ENCODE measurements around the gene SKA2. TPM values are rescaled to one million over a fixed set of nuclear protein-coding genes. Genes with fewer than 3 reads are reported as not detected.

SKA2 gene
- total RNA-seq, 2 experiments from 2014 or later, result 74.6 to 86.5 TPM

DNA sequence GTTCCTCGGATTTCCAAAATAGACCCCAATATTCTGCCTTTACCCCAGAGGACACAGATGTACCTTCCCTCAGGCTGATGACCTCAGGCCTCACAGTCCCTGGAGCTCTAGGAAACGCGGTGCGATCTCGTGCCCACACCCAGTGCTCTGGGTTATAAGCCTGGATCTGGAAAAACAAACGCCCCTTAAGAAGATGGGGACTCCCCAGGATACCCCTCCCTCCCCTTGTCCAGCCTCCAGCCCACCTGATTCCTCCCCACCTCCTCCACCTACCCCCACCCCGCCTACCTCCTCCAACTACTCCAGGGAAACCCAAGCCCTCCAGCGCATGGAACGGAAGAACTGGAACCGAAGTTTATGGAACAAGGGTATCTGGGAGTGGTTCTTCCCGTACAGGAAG, 19.7 kb upstream of the SKA2 start:
- no peak for DNase-seq
- Mint-ChIP-seq H3K27me3 (ENCODE audit: low read depth) (no peaks in the 10 kb centered on the region), H3K9me3 (no peaks in the 10 kb centered on the region), H3K4me3 (no peak overlapping the region), H3K4me1 (ENCODE audit: low read depth) (no peaks in the 10 kb centered on the region), H3K36me3 (ENCODE audit: low read depth) (peaks cover 10% of the 10 kb centered on the region), H3K27ac (no peak overlapping the region)
- CTCF ChIA-PET, result no interaction called here
- intact Hi-C loops (cut with micrococcal nuclease), result no loop called here

DNA sequence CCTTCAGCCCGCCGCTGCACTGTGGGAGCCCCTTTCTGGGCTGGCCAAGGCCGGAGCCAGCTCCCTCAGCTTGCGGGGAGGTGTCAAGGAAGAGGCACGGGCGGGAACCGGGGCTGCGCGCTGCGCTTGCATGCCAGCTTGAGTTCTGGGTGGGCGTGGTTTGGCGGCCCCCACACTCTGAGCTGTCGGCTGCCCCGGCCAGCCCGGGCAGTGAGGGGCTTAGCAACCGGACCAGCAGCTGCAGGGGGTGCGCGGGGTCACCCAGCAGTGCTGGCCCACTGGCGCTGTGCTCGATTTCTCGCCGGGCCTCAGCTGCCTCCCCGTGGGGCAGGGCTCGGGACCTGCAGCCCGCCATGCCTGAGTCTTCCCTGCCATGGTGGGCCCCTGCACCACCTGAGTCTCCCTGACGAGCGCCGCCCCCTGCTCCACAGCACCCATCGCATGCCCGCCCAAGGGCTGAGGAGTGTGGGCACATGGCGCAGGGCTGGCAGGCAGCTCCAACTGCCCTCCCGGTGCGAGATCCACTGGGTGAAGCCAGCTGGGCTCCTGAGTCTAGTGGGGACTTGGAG, 17.5 kb upstream of the SKA2 start:
- intact Hi-C loops (cut with micrococcal nuclease), result no loop called here
- DNase-seq, result no peak
- Mint-ChIP-seq H3K4me1 (ENCODE audit: low read depth) (peaks cover 3% of the 10 kb centered on the region), H3K4me3 (no peak overlapping the region), H3K36me3 (ENCODE audit: low read depth) (peaks cover 10% of the 10 kb centered on the region), H3K9me3 (no peaks in the 10 kb centered on the region), H3K27ac (no peak overlapping the region), H3K27me3 (ENCODE audit: low read depth) (no peaks in the 10 kb centered on the region)
- CTCF ChIA-PET, result no interaction called here

DNA sequence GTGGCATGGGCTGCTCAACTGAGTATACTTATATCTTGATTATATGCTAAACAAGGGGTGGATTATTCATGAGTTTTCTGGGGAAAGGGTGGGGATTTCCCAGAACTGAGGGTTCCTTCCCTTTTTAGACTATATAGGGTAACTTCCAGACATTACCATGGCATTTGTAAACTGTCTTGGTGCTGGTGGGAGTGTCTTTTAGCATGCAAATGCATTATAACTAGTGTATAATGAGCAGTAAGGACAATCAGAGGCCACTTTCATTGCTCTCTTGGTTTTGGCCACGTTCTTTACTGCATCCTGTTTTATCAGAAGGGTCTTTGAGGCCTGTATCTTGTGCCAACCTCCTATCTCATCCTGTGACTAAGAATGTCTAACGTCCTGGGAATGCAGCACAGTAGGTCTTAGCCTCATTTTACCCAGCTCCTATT, 12.6 kb upstream of the SKA2 start:
- DNase-seq, result peak; percentile 14
- H3K4me3 Mint-ChIP-seq, result no peak overlapping the region
- H3K27me3 Mint-ChIP-seq (ENCODE audit: low read depth), result no peaks in the 10 kb centered on the region
- H3K36me3 Mint-ChIP-seq (ENCODE audit: low read depth), result peaks cover 3% of the 10 kb centered on the region
- CTCF ChIA-PET, result no interaction called here
- no peak overlapping the region for H3K27ac Mint-ChIP-seq
- no peaks in the 10 kb centered on the region for H3K9me3 Mint-ChIP-seq
- intact Hi-C loops (cut with micrococcal nuclease), result no loop called here
- H3K4me1 Mint-ChIP-seq (ENCODE audit: low read depth), result peaks cover 3% of the 10 kb centered on the region

DNA sequence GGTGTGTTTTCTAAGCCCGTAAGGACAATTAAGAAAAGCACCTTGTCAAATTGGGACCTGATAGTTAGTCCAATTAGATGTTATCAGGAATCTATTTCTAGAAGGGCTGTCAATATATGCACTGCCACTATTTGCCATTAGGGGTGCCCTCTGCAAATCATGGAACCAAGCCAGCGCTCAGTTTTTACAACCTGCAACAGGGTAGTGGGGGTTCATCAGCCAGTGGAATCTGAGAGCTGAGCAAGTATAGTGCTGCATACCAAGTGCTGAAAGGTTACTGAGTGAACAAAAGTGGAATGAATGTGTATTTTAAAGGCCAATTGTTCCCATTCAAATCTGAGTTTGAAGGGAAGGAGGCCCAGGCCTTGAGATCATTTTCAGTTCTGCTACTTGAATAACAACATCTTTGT, 11.0 kb upstream of the SKA2 start:
- CTCF ChIA-PET, result interaction anchor here (0.7 to 1.9 kb wide), 4 partner anchors 10 to 44 kb away, joined by 3 read pairs; partner anchors contain the start of genes PRR11 and SMG8
- no peaks in the 10 kb centered on the region for H3K9me3 Mint-ChIP-seq
- no peak overlapping the region for H3K4me3 Mint-ChIP-seq
- peaks cover 3% of the 10 kb centered on the region for H3K4me1 Mint-ChIP-seq (ENCODE audit: low read depth)
- no peaks in the 10 kb centered on the region for H3K27me3 Mint-ChIP-seq (ENCODE audit: low read depth)
- H3K27ac Mint-ChIP-seq, result no peak overlapping the region
- peaks cover 3% of the 10 kb centered on the region for H3K36me3 Mint-ChIP-seq (ENCODE audit: low read depth)
- DNase-seq, result peak; percentile 44
- intact Hi-C loops (cut with micrococcal nuclease), result no loop called here

DNA sequence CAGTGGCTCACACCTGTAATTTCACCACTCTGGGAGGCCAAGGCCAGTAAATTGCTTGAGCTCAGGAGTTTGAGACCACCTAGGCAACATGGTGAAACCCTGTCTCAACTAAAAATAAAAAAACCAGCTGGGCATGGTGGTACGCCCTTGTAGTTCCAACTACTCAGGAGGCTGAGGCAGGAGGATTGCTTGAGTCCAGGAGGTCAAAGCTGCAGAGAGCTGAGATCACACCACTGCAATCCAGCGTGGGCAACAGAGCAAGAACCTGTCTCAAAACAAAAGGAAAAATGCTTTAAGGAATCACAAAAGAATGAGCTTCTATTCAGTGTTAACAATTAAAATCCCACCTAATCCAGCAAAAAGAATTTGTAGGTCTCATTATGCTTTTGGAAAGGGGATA, 6.5 kb upstream of the SKA2 start:
- no peaks in the 10 kb centered on the region for H3K4me1 Mint-ChIP-seq (ENCODE audit: low read depth)
- H3K27ac Mint-ChIP-seq, result no peak overlapping the region

DNA sequence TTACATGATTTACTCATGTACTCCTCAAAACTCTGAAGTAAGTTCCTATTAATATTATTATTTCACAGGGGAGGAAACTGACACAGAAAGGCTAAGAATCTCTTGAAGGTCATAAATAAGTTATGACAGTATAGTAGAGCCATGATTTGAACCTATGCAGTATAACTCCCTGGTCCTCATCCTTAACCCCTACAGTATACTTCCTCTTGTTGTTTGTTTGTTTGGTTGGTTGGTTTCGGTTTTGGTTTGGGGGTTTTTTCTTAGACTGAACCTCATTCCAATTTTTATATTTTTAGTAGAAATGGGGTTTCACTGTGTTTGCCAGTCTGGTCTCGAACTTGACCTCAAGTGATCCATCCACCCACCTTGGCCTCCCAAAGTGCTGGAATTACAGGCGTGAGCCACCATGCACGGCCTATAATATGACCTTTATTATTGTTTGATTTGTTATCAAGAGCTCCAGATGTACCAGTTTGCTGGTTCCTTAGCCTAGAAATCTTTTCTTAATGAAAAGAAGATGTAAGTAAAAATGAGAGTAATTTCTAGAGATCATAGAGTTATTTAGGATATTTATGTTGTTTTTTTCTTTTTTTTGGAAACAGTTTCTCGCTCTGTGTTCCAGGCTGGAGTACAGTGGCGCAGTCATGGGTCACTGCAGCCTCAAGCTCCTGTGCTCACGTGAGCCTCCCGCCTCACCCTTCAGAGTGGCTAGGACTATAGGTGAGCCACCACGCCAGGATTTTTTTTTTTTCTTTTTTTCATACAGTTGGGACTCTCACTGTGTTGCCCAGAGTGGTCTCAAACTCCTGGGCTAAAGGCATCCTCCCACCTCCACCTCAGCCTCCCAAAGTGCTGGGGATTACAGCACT, 5.4 kb upstream of the SKA2 start:
- intact Hi-C loops (cut with micrococcal nuclease), result no loop called here
- no peak for DNase-seq
- Mint-ChIP-seq H3K4me1 (ENCODE audit: low read depth) (peaks cover 2% of the 10 kb centered on the region), H3K36me3 (ENCODE audit: low read depth) (no peaks in the 10 kb centered on the region), H3K27ac (no peak overlapping the region), H3K9me3 (no peaks in the 10 kb centered on the region), H3K4me3 (no peak overlapping the region), H3K27me3 (ENCODE audit: low read depth) (no peaks in the 10 kb centered on the region)
- CTCF ChIA-PET, result interaction anchor here (0.6 to 0.7 kb wide), 2 partner anchors 346 to 399 kb away, joined by 3 to 4 read pairs; no protein-coding TSS in a partner anchor

More for the DNA sequence above, 6.5 kb upstream of the SKA2 start:
- H3K9me3 Mint-ChIP-seq, result no peaks in the 10 kb centered on the region
- DNase-seq, result no peak
- intact Hi-C loops (cut with micrococcal nuclease), result no loop called here
- H3K36me3 Mint-ChIP-seq (ENCODE audit: low read depth), result no peaks in the 10 kb centered on the region
- CTCF ChIA-PET, result interaction anchor here (0.6 to 0.7 kb wide), 2 partner anchors 347 to 398 kb away, joined by 3 to 4 read pairs; no protein-coding TSS in a partner anchor
- H3K27me3 Mint-ChIP-seq (ENCODE audit: low read depth), result no peaks in the 10 kb centered on the region
- no peak overlapping the region for H3K4me3 Mint-ChIP-seq

DNA sequence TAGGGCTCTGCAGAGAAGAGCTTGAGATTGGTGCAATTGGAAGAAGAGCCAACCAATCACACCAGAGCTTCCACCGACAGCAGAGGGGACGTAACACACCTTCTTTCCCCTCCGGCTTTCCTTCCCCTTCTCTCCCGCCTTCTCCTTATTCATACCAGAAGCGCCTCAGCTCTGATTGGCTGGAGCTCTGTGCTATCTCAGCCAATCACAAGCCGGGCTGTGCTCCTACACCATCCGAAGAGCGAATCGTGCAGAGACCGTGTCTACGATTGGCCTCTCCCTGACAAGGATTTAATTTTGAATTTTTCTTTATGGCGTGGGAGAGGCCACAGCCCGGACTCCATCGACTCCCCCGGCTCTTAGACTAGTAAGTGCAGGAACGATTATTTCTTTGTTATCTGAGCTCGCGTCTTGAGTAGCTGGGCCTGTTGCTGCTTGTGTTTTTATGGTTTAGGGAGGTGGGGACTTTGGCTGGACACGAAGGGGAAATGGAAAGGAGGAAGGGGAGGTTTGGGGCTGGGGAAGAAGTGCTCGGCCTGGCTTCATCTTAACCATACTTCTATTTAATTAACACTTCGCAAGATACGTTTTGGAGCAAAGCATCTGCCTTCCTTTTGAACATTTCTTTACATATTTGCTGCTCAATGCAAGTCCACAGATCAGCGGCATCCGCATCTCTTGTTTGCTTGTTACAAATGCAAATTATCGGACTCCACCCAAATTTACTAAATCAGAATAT, 622 bp upstream of the SKA2 start, which contains the start of gene PRR11:
PRR11 (plus strand) TSS at position 308 of the 739 bp plus-strand sequence. CDS start 14,007 bp downstream, outside the sequence.
- no peaks in the 10 kb centered on the region for H3K27me3 Mint-ChIP-seq (ENCODE audit: low read depth)
- CTCF ChIA-PET, result interaction anchor here (0.5 to 0.9 kb wide), 3 partner anchors 10 to 49 kb away, joined by 3 read pairs; partner anchors contain the start of gene TRIM37
- peak; percentile 97 for DNase-seq
- no peak within 1 kb of the TSS for H3K4me3 Mint-ChIP-seq
- H3K4me1 Mint-ChIP-seq (ENCODE audit: low read depth), result peaks cover 25% of the 10 kb centered on the region
- H3K36me3 Mint-ChIP-seq (ENCODE audit: low read depth), result peaks cover 10% of the 10 kb centered on the region
- H3K9me3 Mint-ChIP-seq, result no peaks in the 10 kb centered on the region
- intact Hi-C loops (cut with micrococcal nuclease), result loop anchor here (1.0 to 5.0 kb wide), 16 partner anchors 49 to 1522 kb away; partner anchors contain the start of genes APPBP2, BCAS3, CLTC and DHX40
- H3K27ac Mint-ChIP-seq, result no peak within 1 kb of the TSS

DNA sequence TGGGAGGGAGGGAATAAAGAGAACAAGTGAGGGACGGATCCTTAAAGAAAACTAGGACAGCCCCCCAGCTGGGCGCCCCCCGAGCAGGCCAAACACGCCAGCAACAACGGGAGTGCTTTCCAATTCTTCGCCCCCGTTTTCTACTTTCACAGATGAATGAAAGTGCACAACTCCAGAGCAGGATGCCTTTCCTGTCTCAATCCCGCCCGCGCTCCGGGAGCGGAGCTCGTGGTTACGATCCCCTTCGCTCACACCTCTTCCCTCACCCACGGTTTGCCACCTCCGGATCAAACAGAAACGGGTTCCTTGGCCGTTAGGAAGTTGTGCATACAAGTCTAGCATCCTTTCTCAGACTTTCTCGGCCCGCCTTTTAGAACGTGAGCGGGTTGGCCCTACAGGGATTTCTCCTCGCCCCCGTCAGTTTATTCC, 680 bp downstream of the SKA2 start:
- peaks cover 35% of the 10 kb centered on the region for H3K4me1 Mint-ChIP-seq (ENCODE audit: low read depth)
- H3K36me3 Mint-ChIP-seq (ENCODE audit: low read depth), result peaks cover 10% of the 10 kb centered on the region
- no peaks in the 10 kb centered on the region for H3K27me3 Mint-ChIP-seq (ENCODE audit: low read depth)
- intact Hi-C loops (cut with micrococcal nuclease), result loop anchor here (2.0 kb wide), 3 partner anchors 464 to 1372 kb away; partner anchors contain the start of genes APPBP2 and CLTC
- no peak overlapping the region for H3K4me3 Mint-ChIP-seq
- H3K9me3 Mint-ChIP-seq, result no peaks in the 10 kb centered on the region
- CTCF ChIA-PET, result no interaction called here
- peak; percentile 71 for DNase-seq
- no peak overlapping the region for H3K27ac Mint-ChIP-seq

DNA sequence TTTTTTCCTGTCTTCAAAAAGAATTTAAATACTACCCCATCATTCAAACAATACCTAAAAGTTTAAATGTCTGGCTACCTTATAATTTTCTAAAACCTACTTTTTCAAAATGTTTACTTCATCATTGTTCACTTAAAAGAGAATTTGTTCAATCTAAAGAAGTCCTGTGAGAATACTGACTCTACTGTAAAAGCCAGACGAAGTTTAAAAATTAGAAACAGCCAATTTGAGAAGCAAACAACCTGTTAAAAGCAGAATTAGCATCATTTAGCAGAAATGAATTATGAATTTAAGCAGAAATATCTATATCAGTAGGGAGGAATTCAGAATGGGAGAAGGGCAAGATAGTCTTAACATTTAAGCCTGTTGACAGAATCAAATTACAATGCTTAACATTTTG, 2.1 kb downstream of the SKA2 start:
- Mint-ChIP-seq H3K4me3 (no peak overlapping the region), H3K27me3 (ENCODE audit: low read depth) (no peaks in the 10 kb centered on the region), H3K9me3 (no peaks in the 10 kb centered on the region), H3K27ac (peak overlapping the region; percentile 22), H3K36me3 (ENCODE audit: low read depth) (peaks cover 10% of the 10 kb centered on the region), H3K4me1 (ENCODE audit: low read depth) (peaks cover 39% of the 10 kb centered on the region)
- no peak for DNase-seq
- intact Hi-C loops (cut with micrococcal nuclease), result no loop called here
- CTCF ChIA-PET, result interaction anchor here (0.6 kb wide), 1 partner anchor 12 kb away, joined by 3 read pairs; no protein-coding TSS in a partner anchor

DNA sequence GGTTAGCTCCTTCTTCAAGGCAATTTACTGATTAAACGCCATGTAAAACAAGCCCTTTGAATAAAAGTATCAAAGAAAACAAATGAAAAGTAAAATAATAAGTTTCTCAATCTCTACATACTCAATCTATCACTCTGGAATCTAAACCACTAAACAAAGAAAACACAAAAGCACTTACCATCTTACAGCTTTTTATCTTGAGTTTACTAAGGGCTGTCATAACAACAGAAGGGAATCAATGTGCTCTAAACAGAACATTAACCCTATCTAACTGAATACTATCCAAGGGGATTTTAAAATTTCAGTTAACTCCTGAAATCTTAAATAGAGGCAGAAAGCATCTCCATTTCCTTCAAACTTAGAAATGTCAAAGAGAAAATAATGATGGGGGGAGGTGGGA, 3.4 kb downstream of the SKA2 start:
- CTCF ChIA-PET, result interaction anchor here (0.7 to 1.0 kb wide), 2 partner anchors 15 to 42 kb away, joined by 3 read pairs; no protein-coding TSS in a partner anchor
- no peak overlapping the region for H3K4me3 Mint-ChIP-seq
- no peaks in the 10 kb centered on the region for H3K9me3 Mint-ChIP-seq

DNA sequence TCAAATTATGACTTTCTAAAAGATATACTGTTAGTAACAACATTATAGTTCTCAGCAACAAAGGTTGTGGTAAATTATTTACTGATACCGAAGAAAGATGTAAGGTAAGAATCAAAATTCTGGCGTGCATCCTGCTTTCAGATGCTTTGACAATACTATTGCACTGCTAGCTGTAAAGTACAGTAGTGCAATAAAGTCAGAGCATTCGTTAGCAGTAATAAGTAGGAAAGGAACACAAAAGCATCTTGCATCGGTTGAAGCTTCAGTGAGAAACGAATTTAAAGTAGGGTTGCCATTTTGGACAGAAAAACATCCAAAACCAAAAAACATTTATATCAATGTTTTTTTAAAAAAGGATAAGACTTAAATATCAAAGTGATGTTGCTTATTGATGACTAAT, 4.0 kb downstream of the SKA2 start:
- Mint-ChIP-seq H3K27ac (no peak overlapping the region), H3K36me3 (ENCODE audit: low read depth) (peaks cover 11% of the 10 kb centered on the region), H3K4me3 (no peak overlapping the region), H3K9me3 (no peaks in the 10 kb centered on the region), H3K27me3 (ENCODE audit: low read depth) (no peaks in the 10 kb centered on the region), H3K4me1 (ENCODE audit: low read depth) (peaks cover 38% of the 10 kb centered on the region)
- DNase-seq, result no peak
- intact Hi-C loops (cut with micrococcal nuclease), result no loop called here
- CTCF ChIA-PET, result no interaction called here

More for the DNA sequence above, 3.4 kb downstream of the SKA2 start:
- intact Hi-C loops (cut with micrococcal nuclease), result no loop called here
- Mint-ChIP-seq H3K36me3 (ENCODE audit: low read depth) (peaks cover 11% of the 10 kb centered on the region), H3K4me1 (ENCODE audit: low read depth) (peaks cover 39% of the 10 kb centered on the region), H3K27me3 (ENCODE audit: low read depth) (no peaks in the 10 kb centered on the region), H3K27ac (no peak overlapping the region)
- no peak for DNase-seq
